Cortex of kidney (tissue), 1 donor: ENCODE data around the gene LCORL.
"Not testable (repeated sequence)": the region's sequence is repeated elsewhere in the genome, so short reads cannot be mapped to it uniquely, and the experiment has no call there.

ENCODE experiments used
- DNase-seq: peaks from one replicate; lab custom pipeline; 2025; lab: John Stamatoyannopoulos, UW

Gene LCORL

GRCh38 chr4:17932041-17932440, 89.5 kb downstream of the LCORL start:
- no peak for DNase-seq

GRCh38 chr4:17930256-17930655, 91.3 kb downstream of the LCORL start:
- DNase-seq = no peak

- no peak for DNase-seq
Measured at GRCh38 chr4:17924189-17924588, 97.4 kb downstream of the LCORL start.

DNA sequence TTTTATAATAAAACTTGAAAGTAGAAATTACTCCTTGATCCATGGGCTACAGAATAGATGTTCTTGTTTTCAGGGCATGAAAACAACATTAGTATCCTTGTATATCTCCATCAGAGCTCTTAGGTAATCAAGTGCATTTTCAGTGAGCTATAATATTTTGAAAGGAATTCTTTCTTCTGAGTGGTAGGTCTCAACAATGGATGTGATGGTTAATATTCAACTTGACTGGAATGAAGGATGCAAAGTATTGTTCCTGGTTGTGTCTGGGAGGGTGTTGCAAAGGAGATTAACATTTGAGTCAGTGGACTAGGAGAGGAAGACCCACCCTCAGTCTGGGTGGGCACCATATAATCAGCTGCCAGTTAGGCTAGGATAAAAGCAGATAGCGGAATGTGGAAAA, 100.1 kb downstream of the LCORL start:
- DNase-seq = no peak

DNA sequence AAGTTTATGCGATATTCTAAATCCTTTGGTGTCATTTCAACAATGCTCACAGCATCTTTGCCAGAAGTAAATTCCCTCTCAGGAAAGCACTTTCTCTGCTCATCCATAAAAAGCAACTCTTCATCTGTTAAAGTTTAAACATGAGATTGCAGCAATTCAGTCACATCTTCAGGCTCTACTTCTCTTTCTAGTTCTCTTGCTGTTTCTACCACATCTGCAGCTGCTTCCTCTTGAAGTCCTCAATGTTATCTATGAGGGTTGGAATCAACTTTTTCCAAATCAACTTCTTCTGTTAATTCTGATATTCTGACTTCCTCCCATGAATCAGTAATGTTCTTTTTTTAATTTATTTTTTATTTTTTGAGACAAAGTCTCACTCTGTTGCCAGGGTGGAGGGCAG, 100.9 kb downstream of the LCORL start:
- DNase-seq = no peak

GRCh38 chr4:17915439-17915838, 106.1 kb downstream of the LCORL start:
- no peak for DNase-seq

- DNase-seq = no peak
Measured at GRCh38 chr4:17912011-17912410, 109.5 kb downstream of the LCORL start.

- DNase-seq = no peak
Measured at GRCh38 chr4:17911608-17912007, 109.9 kb downstream of the LCORL start.

GRCh38 chr4:17898553-17899055, 123.0 kb downstream of the LCORL start:
- DNase-seq = no peak

DNA sequence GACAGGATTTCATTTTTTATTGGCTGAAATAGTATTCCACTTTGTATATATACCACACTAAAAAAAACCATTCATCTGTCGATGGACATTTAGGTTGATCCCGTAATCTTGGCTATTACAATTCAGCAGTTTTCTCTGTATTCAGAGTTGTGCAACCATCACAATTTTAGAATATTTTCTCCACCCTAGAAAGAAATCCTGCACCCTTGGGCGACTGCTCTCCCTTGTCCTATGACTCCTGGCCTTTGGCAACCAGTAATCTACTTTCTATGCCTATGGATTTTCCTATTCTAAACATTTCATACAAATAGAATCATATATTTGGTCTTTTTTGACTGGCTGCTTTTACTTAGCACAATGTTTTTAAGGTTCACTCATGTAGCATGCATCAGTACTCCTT, 126.1 kb downstream of the LCORL start:
- no peak for DNase-seq

- DNase-seq = no peak
Measured at GRCh38 chr4:17894421-17894820, 127.1 kb downstream of the LCORL start.

GRCh38 chr4:17889692-17890091, 131.9 kb downstream of the LCORL start:
- DNase-seq = no peak

- no peak for DNase-seq
Measured at GRCh38 chr4:17884511-17884910, 137.0 kb downstream of the LCORL start.

DNA sequence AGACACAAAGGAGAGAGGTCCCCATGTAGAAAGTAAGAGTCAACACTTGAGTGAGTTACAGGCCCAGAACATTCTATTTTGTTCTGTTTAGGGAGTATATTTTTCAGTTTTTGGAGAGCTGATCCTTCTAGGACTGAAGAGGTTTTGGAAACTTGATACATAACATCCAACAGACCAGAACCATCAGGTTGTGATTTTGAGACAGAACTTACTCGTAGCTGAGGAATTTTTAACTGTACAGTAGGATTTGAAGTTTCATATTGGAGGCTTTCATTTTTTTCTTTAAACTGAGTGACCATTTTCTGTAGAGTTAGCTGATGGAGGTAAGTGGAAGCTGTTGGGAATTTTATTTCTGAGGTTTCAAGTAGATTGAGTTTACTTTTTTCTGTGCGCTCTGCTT, 137.5 kb downstream of the LCORL start:
- no peak for DNase-seq

- no peak for DNase-seq
Measured at GRCh38 chr4:17877661-17878060, 143.9 kb downstream of the LCORL start.

DNA sequence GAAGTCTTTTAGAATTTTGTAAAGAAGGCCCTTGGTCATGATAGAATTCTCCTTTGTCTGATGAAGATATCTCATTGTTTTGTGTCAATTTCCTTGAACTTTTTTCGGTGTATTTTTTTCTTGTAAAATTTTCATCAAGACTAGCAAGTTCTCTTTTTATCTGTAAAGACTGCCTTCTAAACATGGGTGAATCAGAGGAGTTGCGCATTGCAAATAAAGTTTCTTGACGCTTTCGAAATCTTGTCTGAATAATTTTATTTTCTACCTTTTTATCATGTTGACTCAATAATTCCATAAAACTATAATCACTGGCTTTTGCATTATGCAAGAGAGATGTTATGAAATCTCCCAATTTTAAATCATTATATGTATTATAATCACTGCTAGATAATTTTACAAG, 144.6 kb downstream of the LCORL start:
- DNase-seq = no peak

DNA sequence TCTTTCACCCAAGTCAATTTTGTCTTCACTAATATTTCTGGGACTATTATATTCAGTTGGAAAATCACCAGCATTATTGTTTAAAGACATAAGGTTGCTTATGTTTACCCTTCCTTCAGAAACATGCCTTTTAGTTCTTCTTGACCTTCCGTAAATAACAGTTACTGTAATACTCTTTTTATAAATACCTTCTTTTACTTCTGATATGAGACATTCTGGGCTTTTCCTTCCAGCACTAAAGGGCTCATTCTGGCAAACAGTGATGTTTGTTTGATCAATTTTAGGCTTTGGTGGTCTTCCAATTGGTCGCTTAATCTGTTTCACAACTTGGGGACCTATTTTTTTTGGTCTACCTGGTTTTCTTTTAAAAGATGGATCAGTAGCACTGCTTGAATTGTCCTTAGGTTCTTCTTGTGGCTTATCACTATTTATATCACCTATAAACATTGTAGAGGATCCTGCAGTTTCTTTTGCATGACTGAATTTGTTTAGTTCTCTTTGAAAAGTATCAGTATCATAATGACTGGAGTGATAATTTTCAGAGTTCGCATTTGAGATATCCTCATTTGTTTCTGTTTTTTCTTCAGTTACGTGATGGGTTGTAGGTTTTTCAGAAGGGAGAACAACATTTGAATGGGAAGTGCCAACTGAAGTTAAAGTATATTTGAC, 146.0 kb downstream of the LCORL start:
- DNase-seq = no peak

DNA sequence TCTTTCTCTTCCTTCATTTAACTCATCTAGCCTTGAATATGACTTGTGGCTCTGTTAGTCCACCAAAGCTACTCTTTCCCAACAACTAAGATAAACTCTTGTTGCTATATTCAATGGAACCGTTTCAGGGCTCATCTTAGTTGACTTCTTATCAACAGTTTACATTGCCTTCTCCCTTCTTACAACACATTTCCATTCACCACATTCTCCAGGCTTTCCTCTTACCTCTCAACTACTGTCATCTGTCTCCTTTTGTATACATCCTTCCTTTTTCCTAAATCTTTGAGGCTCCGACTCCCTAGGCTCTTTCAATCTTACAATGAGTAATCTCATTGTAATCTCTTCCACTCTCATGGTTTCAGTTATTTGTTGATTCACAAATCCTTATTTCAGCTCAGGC, 152.2 kb downstream of the LCORL start:
- no peak for DNase-seq

DNA sequence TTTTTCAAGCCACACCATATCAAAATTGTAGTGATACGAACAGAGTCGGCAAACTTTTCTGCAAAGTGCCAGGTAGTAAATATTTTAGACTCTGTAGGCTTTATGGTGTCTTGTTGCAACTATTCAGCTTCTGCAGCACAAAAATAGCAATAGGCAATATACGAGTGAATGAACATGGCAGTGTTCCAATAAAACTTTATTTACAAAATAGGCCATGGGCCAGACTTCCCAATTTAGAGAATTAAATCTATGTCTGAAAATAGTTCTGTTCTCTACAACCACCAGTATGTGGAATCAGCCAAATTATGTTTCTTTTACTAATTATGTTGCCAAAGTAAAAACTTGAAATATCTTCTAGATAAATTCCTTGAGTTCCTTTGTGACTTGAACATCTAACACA, 154.3 kb downstream of the LCORL start:
- DNase-seq = no peak

DNA sequence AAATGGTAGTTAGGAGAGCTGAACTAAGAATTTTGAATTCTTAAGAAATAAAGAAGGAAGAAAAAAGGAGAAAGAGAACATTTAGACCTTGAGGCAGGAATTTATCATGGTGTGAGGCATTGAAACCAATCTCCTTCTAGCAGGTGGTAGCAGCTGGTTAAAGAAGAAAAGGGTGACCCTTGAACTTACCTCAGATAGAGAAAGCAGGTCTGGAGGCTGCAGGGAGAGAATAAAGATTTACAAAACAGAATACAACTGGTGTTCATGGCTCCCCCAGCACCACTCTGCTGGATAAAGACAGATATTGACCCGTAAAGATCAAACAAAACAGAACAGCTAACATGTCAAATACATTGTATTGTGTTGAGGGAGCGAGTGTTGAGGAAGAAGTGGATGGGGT, 154.7 kb downstream of the LCORL start:
- DNase-seq = no peak

- no peak for DNase-seq
Measured at GRCh38 chr4:17865866-17866363, 155.6 kb downstream of the LCORL start.

GRCh38 chr4:17861906-17862305, 159.6 kb downstream of the LCORL start:
- DNase-seq = not testable (repeated sequence)

DNA sequence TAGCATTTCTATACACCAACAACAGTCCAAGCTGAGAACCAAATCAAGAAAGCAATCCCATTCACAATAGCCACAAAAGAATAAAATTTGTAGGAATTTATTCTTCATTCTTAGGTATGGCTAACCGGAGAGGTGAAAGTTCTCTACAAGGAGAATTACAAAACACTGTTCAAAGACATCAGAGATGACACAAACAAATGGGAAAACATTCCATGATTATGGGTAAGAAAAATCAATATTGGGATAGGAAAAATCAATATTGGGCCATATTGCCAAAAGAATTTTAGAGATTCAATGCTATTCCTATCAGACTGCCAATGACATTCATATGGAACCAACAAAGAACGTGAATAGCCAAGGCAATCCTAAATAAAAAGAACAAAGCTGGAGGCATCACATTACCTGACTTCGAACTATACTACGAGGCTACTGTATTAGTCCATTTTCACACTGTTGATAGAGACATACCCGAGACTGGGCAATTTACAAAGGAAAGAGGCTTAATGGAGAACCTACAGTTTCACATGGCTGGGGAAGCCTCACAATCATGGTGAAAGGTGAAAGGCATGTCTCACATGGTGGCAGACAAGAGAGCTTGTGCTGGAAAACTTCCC, 161.7 kb downstream of the LCORL start:
- DNase-seq = no peak

- no peak for DNase-seq
Measured at GRCh38 chr4:17854036-17854435, 167.5 kb downstream of the LCORL start.
